Natural killer cell (primary cell): ENCODE results near the gene CST7. TPM values are rescaled to one million over a fixed set of nuclear protein-coding genes. Genes with fewer than 3 reads are reported as not detected.

Source experiments
- ATAC-seq, 3 donors: fragments of 150-1000 bp in 2 of 3; fragments of 200-7000 bp in 1 of 3; cut with Tn5 transposase; 1 replicate in 1 of 3; 2 replicates in 2 of 3; pipeline ENCODE4 v1.10.0; 2021; ENCODE audit warnings: mild to moderate bottlenecking in 2 of 3, moderate library complexity in 2 of 3
- DNase-seq, 2 donors: peaks; one replicate each; pipeline versions ENCODE4 v3.0.0 to v3.0.0-alpha.2; 2013 to 2021; ENCODE audit warnings: mixed read lengths in 1 of 2
- H3K27ac ChIP-seq: one replicate; pipeline ENCODE4 v1.5.1; 2013; ENCODE audit warnings: mild to moderate bottlenecking, low read length
- H3K27me3 ChIP-seq: one replicate; pipeline ENCODE4 v1.6.1; 2013; ENCODE audit warnings: low read length; ENCODE audit not compliant: control insufficient read depth, insufficient read depth
- H3K36me3 ChIP-seq: one replicate; pipeline ENCODE4 v1.6.1; 2013; ENCODE audit warnings: low read length; ENCODE audit not compliant: control insufficient read depth, insufficient read depth
- H3K4me1 ChIP-seq: one replicate; pipeline ENCODE4 v1.6.1; 2013; ENCODE audit warnings: low read length; ENCODE audit not compliant: control insufficient read depth, insufficient read depth
- H3K4me3 ChIP-seq: one replicate; pipeline ENCODE4 v1.5.1; 2013; ENCODE audit warnings: low read length
- H3K9me3 ChIP-seq: one replicate; pipeline ENCODE4 v1.6.1; 2013; ENCODE audit warnings: low read length; ENCODE audit not compliant: control insufficient read depth, insufficient read depth
- H3K27ac Mint-ChIP-seq, 2 donors: one replicate each; pipeline ENCODE4 v1.8.0; 2022; ENCODE audit warnings: mild to moderate bottlenecking in 2 of 2, mixed read lengths in 2 of 2, moderate library complexity in 1 of 2
- H3K27me3 Mint-ChIP-seq, 2 donors: one replicate each; pipeline ENCODE4 v1.8.0; 2022; ENCODE audit warnings: low read depth in 2 of 2, mixed read lengths in 2 of 2
- H3K36me3 Mint-ChIP-seq: one replicate; pipeline ENCODE4 v1.8.0; 2022; ENCODE audit warnings: mixed read lengths
- H3K4me1 Mint-ChIP-seq, 2 donors: one replicate each; pipeline ENCODE4 v1.8.0; 2022; ENCODE audit warnings: mixed read lengths in 2 of 2
- H3K4me3 Mint-ChIP-seq: one replicate; pipeline ENCODE4 v1.8.0; 2022; ENCODE audit warnings: mild to moderate bottlenecking, moderate library complexity, mixed read lengths
- H3K9me3 Mint-ChIP-seq, 2 donors: one replicate each; pipeline ENCODE4 v1.8.0; 2022; ENCODE audit warnings: mixed read lengths in 2 of 2
- WGBS: methylation state at CpG from one replicate; pipeline ENCODE4 v1.1.7; 2013; ENCODE audit warnings: missing lambda C conversion rate; ENCODE audit not compliant: insufficient coverage; 5-methylcytosine and 5-hydroxymethylcytosine counted together
- intact Hi-C: fragments of 100-400 bp; cut with micrococcal nuclease; formaldehyde crosslinking; loops from one replicate; pipeline ENCODE4 v1.14.2; 2022
- total RNA-seq, 4 donors: library from RNA; stranded (reverse); fragments of 120-200 nt in 1 of 4; gene quantifications; one replicate each; pipeline versions ENCODE4 v1.2.3 to v1.2.4, GENCODE V29; 2013 to 2022
- TF ChIP-seq, protein P1 (sequence below): fragments of 200-600 bp; IDR thresholded peaks from one replicate; pipeline ENCODE4 v1.8.0; 2022; ENCODE audit warnings: antibody characterized with exemption

CST7 gene
- total RNA-seq, 3 donors from 2014 or later (not counting 1 experiment from before 2014, with no cell fraction given) = 590 to 700 (median 619) TPM

DNA sequence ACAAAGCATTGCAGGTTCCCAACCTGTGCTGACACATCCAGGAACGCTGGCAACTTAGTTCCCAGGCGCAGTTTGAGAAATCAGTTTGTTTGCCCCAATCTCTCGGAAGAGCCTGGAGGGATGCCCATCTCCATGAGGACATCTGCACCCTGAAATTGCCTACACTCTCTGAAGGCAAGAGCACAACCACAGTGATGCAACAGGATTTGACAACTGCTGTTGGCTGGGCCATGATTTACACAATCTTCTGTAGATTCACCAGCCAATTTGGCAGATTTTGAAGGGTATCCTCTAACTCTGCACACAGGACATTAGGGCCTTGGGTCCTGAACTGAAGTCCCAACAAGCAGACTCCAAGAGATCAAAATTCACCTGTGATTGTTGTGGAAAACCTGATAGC lies 40.1 kb downstream of the CST7 start:
- peaks cover 4% of the 10 kb centered on the region for H3K36me3 ChIP-seq
- Mint-ChIP-seq H3K27ac (peak overlapping the region; percentile 93 to 94), H3K36me3 (no peaks in the 10 kb centered on the region), H3K9me3 (no peaks in the 10 kb centered on the region), H3K4me1 (peaks cover 82 to 85% of the 10 kb centered on the region in 2 donors), H3K27me3 (no peaks in the 10 kb centered on the region), H3K4me3 (peak overlapping the region; percentile 83)
- no peaks in the 10 kb centered on the region for H3K27me3 ChIP-seq
- intact Hi-C loops = no loop called here
- H3K27ac ChIP-seq = peak overlapping the region; percentile 46
- H3K4me3 ChIP-seq = no peak overlapping the region
- ATAC-seq (no peak), DNase-seq (no peak)
- no peaks in the 10 kb centered on the region for H3K9me3 ChIP-seq
- WGBS = 84% methylated on average over 3 of the region's 3 CpGs
- peaks cover 60% of the 10 kb centered on the region for H3K4me1 ChIP-seq
- TF ChIP-seq, protein P1, sequence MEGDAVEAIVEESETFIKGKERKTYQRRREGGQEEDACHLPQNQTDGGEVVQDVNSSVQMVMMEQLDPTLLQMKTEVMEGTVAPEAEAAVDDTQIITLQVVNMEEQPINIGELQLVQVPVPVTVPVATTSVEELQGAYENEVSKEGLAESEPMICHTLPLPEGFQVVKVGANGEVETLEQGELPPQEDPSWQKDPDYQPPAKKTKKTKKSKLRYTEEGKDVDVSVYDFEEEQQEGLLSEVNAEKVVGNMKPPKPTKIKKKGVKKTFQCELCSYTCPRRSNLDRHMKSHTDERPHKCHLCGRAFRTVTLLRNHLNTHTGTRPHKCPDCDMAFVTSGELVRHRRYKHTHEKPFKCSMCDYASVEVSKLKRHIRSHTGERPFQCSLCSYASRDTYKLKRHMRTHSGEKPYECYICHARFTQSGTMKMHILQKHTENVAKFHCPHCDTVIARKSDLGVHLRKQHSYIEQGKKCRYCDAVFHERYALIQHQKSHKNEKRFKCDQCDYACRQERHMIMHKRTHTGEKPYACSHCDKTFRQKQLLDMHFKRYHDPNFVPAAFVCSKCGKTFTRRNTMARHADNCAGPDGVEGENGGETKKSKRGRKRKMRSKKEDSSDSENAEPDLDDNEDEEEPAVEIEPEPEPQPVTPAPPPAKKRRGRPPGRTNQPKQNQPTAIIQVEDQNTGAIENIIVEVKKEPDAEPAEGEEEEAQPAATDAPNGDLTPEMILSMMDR = no peak

DNA sequence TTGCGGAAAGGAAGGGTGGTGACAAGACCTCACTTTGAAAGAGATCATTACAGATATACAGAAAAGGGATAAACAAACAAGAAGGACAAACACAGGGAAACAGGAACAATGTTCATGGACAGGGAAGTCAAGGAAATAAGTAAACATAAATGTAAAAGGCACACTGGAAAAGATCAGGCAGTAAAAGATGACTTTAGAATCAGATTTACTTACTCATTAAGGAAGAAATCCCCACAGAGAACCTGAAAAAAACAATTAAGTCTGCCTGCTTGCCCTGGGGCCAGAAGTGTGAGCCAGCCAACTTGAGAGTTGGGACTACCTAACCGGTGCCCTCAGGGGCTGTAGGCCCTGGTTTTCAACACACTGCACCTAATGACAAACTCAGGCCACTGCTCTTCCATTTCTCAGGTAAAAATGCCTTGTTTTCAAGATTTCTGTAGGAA lies 41.8 kb downstream of the CST7 start:
- H3K4me1 Mint-ChIP-seq = peaks cover 75 to 78% of the 10 kb centered on the region in 2 donors
- DNase-seq = peak in 1 of 2 donors; percentile 31
- peaks cover 57% of the 10 kb centered on the region for H3K4me1 ChIP-seq

DNA sequence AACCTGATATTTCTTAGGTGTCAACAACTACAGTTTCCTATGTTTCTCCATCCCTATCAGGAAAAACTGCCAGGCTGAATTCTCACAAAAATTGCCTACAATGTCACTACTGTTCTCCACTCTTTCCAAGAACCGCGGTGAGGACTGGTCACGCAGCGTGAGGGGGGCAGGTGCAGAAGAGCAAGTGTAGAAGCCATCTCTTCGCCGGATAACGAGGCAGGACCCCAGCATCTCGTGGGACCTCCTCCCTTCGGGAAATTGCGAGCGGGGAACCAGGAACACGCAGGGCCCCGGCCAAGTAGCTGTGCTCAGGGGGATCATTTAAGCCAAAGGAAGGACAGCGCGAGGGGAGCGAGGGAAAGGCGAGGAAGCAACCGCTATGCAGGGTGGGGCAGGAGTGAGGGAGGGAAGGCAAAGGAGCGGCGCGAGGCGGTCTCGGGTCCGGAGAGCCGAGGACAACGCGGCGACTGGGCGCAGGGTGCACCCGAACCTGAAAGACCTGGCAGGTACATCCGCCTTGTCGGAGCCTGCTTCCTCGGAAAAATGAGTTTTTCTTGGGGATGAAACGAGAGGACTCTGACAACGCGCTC lies 42.9 kb downstream of the CST7 start:
- peak in 1 of 2 donors; percentile 29 for DNase-seq
- TF ChIP-seq, protein P1 = no peak
- Mint-ChIP-seq H3K4me3 (peak overlapping the region; percentile 83), H3K36me3 (no peaks in the 10 kb centered on the region), H3K27me3 (no peaks in the 10 kb centered on the region), H3K9me3 (no peaks in the 10 kb centered on the region), H3K27ac (peak overlapping the region; percentile 93 to 94), H3K4me1 (peaks cover 63 to 66% of the 10 kb centered on the region in 2 donors)
- no peaks in the 10 kb centered on the region for H3K36me3 ChIP-seq
- peak overlapping the region; percentile 98 for H3K27ac ChIP-seq
- H3K9me3 ChIP-seq = no peaks in the 10 kb centered on the region
- under 1% methylated on average over 36 of the region's 36 CpGs for WGBS
- H3K4me1 ChIP-seq = peaks cover 46% of the 10 kb centered on the region
- ATAC-seq = peak; percentile 0 to 5 (median 4)
- no peaks in the 10 kb centered on the region for H3K27me3 ChIP-seq
- peak overlapping the region; percentile 95 for H3K4me3 ChIP-seq
- intact Hi-C loops = loop anchor here (1.0 to 2.0 kb wide), 6 partner anchors 31 to 255 kb away; partner anchors contain the start of gene CST7

More for the DNA sequence above, 41.8 kb downstream of the CST7 start:
- H3K36me3 ChIP-seq = peaks cover 2% of the 10 kb centered on the region
- H3K4me3 Mint-ChIP-seq = peak overlapping the region; percentile 83
- no peaks in the 10 kb centered on the region for H3K36me3 Mint-ChIP-seq
- H3K9me3 ChIP-seq = no peaks in the 10 kb centered on the region
- intact Hi-C loops = no loop called here
- H3K9me3 Mint-ChIP-seq = no peaks in the 10 kb centered on the region
- no peaks in the 10 kb centered on the region for H3K27me3 Mint-ChIP-seq
- WGBS = 60% methylated on average over 2 of the region's 2 CpGs
- H3K27ac ChIP-seq = peak overlapping the region; percentile 98
- no peaks in the 10 kb centered on the region for H3K27me3 ChIP-seq
- peak overlapping the region; percentile 93 to 94 for H3K27ac Mint-ChIP-seq
- peak overlapping the region; percentile 95 for H3K4me3 ChIP-seq
- ATAC-seq = no peak
- TF ChIP-seq, protein P1 = no peak
